Lower lobe of right lung (tissue), 2 donors: ENCODE measurements around the gene ACBD4. TPM values are rescaled to one million over a fixed set of nuclear protein-coding genes. Genes with fewer than 3 reads are reported as not detected.

Source experiments
- ATAC-seq, 2 donors: fragments of 200-7000 bp; cut with Tn5 transposase; one replicate each; pipeline ENCODE4 v1.9.1; 2020 to 2022; ENCODE audit warnings: mild to moderate bottlenecking in 2 of 2, moderate library complexity in 2 of 2
- DNase-seq: peaks from one replicate; pipeline ENCODE4 v3.0.0-alpha.2; 2020
- H3K27ac ChIP-seq: fragments of 200-600 bp; one replicate; pipeline ENCODE4 v1.8.0; 2022
- H3K27me3 ChIP-seq: fragments of 200-600 bp; one replicate; pipeline ENCODE4 v1.8.0; 2022; ENCODE audit warnings: low read depth
- H3K36me3 ChIP-seq: fragments of 200-600 bp; one replicate; pipeline ENCODE4 v1.8.0; 2022; ENCODE audit warnings: mild to moderate bottlenecking
- H3K4me1 ChIP-seq: fragments of 200-600 bp; one replicate; pipeline ENCODE4 v1.8.0; 2022
- H3K4me3 ChIP-seq: fragments of 200-600 bp; one replicate; pipeline ENCODE4 v1.8.0; 2022; ENCODE audit warnings: mild to moderate bottlenecking
- H3K9me3 ChIP-seq: fragments of 200-600 bp; one replicate; pipeline ENCODE4 v1.8.0; 2022
- CTCF ChIP-seq: fragments of 200-600 bp; IDR thresholded peaks from one replicate; pipeline ENCODE4 v1.8.0; 2022; ENCODE audit warnings: antibody characterized with exemption, mild to moderate bottlenecking
- intact Hi-C: fragments of 100-400 bp; cut with DNase I; formaldehyde crosslinking; loops from one replicate; pipeline ENCODE4 v1.11.0; 2022
- total RNA-seq: library from RNA; stranded (reverse); fragmentation: NEBNext Ultra II Directional; extraction: Animal tissue kit (Norgen Biotek cat#: 25700); gene quantifications from one replicate; pipeline ENCODE4 v1.2.1, GENCODE V29; 2021
- donor health status: DM: no; HTN: yes; CAD: no; lungs with severe emphysema.

The ACBD4 gene
- total RNA-seq, 1 donor from 2014 or later, result 16.6 TPM

- H3K4me1 ChIP-seq, result peaks cover 5% of the 10 kb centered on the region
- peaks cover 25% of the 10 kb centered on the region for H3K36me3 ChIP-seq
- no peak for ATAC-seq
- H3K9me3 ChIP-seq, result no peaks in the 10 kb centered on the region
- TF ChIP-seq CTCF, result no peak
- no peaks in the 10 kb centered on the region for H3K27me3 ChIP-seq
- H3K27ac ChIP-seq, result no peak overlapping the region
- intact Hi-C loops, result no loop called here
- DNase-seq, result no peak
- H3K4me3 ChIP-seq, result no peak overlapping the region
Observed at GRCh38 chr17:45117848-45118646, 17.4 kb upstream of the ACBD4 start.

- Histone ChIP-seq H3K9me3 (no peaks in the 10 kb centered on the region), H3K36me3 (peaks cover 19% of the 10 kb centered on the region), H3K4me3 (no peak overlapping the region), H3K27ac (no peak overlapping the region), H3K27me3 (no peaks in the 10 kb centered on the region), H3K4me1 (peaks cover 12% of the 10 kb centered on the region)
- intact Hi-C loops, result no loop called here
- DNase-seq (no peak), ATAC-seq (no peak)
- no peak for TF ChIP-seq CTCF
Observed at GRCh38 chr17:45118691-45119090, 16.8 kb upstream of the ACBD4 start.

- Histone ChIP-seq H3K4me1 (peaks cover 25% of the 10 kb centered on the region), H3K27me3 (no peaks in the 10 kb centered on the region), H3K27ac (no peak overlapping the region), H3K4me3 (no peak overlapping the region), H3K9me3 (no peaks in the 10 kb centered on the region), H3K36me3 (peaks cover 18% of the 10 kb centered on the region)
- DNase-seq (no peak), ATAC-seq (no peak)
- intact Hi-C loops, result no loop called here
- TF ChIP-seq CTCF, result no peak
Observed at GRCh38 chr17:45119964-45120363, 15.5 kb upstream of the ACBD4 start.

GRCh38 chr17:45120558-45120957 is 14.9 kb upstream of the ACBD4 start:
- ATAC-seq (no peak), DNase-seq (no peak)
- Histone ChIP-seq H3K9me3 (no peaks in the 10 kb centered on the region), H3K27ac (no peak overlapping the region), H3K4me3 (no peak overlapping the region), H3K27me3 (no peaks in the 10 kb centered on the region), H3K36me3 (peaks cover 18% of the 10 kb centered on the region), H3K4me1 (peaks cover 28% of the 10 kb centered on the region)
- TF ChIP-seq CTCF, result no peak
- intact Hi-C loops, result no loop called here

- Histone ChIP-seq H3K9me3 (no peaks in the 10 kb centered on the region), H3K4me1 (peaks cover 28% of the 10 kb centered on the region), H3K27ac (no peak overlapping the region), H3K36me3 (peaks cover 18% of the 10 kb centered on the region), H3K4me3 (no peak overlapping the region), H3K27me3 (no peaks in the 10 kb centered on the region)
- DNase-seq (no peak), ATAC-seq (no peak)
- no peak for TF ChIP-seq CTCF
- intact Hi-C loops, result no loop called here
Observed at GRCh38 chr17:45121055-45121454, 14.4 kb upstream of the ACBD4 start.
